Measurements from ENCODE around the gene UPK2. TPM values are rescaled to one million over a fixed set of nuclear protein-coding genes. Genes with fewer than 3 reads are reported as not detected.
A peak's percentile ranks its signal among the peaks of the same experiment; 100 is the strongest.

UPK2 gene
- total and polyA plus RNA-seq, 2 of the 13 experiments (the other 11 are each of a cell fraction or from before 2014, with no cell fraction given): not detected

DNA sequence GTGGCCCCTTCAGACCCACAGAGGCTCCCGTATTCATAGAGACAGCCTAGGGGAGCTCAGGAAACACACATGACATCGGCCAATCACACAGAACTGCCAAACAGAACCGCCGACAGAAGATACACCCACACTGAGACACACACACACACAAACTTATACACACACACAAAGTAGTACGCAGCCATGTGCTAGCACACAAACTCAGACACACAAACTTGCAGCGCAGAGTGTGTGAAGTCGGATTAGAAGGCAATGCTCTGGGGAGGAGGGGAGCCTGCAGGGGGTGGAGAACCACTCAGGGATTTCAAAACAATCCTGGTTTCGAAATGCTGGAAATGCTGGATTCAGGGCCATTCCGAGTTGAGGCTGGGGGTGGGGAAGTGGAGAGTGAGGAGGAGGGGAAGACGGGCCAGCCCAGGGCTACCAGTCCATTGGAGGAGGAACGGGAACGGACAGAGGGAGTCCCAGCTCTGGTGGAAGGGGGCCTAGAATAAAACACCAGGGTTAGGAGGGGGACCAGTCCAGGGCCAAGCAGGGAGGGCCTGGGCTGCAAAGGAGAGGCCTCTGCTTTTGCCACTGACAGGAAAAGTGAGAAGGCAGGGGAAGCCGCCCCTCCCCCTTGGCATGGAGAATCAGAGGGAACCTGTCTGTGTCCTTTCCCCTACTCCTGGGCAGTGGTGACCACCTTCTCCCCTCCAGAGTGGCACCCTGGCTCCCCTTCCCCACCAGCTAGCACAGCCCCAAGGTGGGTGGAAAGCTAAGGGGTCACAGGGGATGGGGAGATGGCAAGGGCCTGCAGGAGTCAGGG lies 34.8 kb upstream of the UPK2 start (continued):
- TF ChIP-seq, protein P1, sequence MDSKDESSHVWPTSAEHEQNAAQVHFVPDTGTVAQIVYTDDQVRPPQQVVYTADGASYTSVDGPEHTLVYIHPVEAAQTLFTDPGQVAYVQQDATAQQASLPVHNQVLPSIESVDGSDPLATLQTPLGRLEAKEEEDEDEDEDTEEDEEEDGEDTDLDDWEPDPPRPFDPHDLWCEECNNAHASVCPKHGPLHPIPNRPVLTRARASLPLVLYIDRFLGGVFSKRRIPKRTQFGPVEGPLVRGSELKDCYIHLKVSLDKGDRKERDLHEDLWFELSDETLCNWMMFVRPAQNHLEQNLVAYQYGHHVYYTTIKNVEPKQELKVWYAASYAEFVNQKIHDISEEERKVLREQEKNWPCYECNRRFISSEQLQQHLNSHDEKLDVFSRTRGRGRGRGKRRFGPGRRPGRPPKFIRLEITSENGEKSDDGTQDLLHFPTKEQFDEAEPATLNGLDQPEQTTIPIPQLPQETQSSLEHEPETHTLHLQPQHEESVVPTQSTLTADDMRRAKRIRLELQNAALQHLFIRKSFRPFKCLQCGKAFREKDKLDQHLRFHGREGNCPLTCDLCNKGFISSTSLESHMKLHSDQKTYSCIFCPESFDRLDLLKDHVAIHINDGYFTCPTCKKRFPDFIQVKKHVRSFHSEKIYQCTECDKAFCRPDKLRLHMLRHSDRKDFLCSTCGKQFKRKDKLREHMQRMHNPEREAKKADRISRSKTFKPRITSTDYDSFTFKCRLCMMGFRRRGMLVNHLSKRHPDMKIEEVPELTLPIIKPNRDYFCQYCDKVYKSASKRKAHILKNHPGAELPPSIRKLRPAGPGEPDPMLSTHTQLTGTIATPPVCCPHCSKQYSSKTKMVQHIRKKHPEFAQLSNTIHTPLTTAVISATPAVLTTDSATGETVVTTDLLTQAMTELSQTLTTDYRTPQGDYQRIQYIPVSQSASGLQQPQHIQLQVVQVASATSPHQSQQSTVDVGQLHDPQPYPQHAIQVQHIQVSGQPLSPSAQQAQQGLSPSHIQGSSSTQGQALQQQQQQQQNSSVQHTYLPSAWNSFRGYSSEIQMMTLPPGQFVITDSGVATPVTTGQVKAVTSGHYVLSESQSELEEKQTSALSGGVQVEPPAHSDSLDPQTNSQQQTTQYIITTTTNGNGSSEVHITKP (CRISPR knock-in tag; IDR thresholded peaks at IDR 0.05; ENCODE audit: low read depth): no peak
- no peak for TF ChIP-seq POLR2AphosphoS2 (IDR thresholded peaks at IDR 0.05; ENCODE audit: low read depth, low read length)
- no peak for TF ChIP-seq HOXD1 (CRISPR knock-in tag; IDR thresholded peaks at IDR 0.05)
- TF ChIP-seq, protein P2, sequence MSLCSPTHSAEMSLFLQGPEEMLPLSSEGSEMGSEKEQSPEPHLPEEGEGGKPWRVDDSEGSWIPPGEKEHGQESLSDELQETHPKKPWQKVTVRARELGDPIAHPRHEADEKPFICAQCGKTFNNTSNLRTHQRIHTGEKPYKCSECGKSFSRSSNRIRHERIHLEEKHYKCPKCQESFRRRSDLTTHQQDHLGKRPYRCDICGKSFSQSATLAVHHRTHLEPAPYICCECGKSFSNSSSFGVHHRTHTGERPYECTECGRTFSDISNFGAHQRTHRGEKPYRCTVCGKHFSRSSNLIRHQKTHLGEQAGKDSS (CRISPR knock-in tag; IDR thresholded peaks at IDR 0.05; ENCODE audit: borderline replicate concordance, low read depth): peak; percentile 81; the same call in 1 of the 2 replicates
- no peak for TF ChIP-seq ZKSCAN1 (IDR thresholded peaks at IDR 0.05; ENCODE audit: low read length)
- no peak for TF ChIP-seq SRY (CRISPR knock-in tag; IDR thresholded peaks at IDR 0.05)
- TF ChIP-seq NR2F1 (CRISPR knock-in tag; IDR thresholded peaks at IDR 0.05): no peak
- no peak for TF ChIP-seq KAT2B (IDR thresholded peaks at IDR 0.05; ENCODE audit: borderline replicate concordance, low read depth, low read length)
- no peak for TF ChIP-seq REL (CRISPR knock-in tag; conservative IDR thresholded peaks at IDR 0.05)
- TF ChIP-seq, protein P3, sequence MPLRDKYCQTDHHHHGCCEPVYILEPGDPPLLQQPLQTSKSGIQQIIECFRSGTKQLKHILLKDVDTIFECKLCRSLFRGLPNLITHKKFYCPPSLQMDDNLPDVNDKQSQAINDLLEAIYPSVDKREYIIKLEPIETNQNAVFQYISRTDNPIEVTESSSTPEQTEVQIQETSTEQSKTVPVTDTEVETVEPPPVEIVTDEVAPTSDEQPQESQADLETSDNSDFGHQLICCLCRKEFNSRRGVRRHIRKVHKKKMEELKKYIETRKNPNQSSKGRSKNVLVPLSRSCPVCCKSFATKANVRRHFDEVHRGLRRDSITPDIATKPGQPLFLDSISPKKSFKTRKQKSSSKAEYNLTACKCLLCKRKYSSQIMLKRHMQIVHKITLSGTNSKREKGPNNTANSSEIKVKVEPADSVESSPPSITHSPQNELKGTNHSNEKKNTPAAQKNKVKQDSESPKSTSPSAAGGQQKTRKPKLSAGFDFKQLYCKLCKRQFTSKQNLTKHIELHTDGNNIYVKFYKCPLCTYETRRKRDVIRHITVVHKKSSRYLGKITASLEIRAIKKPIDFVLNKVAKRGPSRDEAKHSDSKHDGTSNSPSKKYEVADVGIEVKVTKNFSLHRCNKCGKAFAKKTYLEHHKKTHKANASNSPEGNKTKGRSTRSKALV (CRISPR knock-in tag; IDR thresholded peaks at IDR 0.05): no peak
- TF ChIP-seq ZNF678 (CRISPR knock-in tag; IDR thresholded peaks at IDR 0.05): no peak
- no peak for TF ChIP-seq FIP1L1 (IDR thresholded peaks at IDR 0.05; ENCODE audit: borderline replicate concordance, insufficient read depth, low read depth, low read length)
- TF ChIP-seq, protein P4, sequence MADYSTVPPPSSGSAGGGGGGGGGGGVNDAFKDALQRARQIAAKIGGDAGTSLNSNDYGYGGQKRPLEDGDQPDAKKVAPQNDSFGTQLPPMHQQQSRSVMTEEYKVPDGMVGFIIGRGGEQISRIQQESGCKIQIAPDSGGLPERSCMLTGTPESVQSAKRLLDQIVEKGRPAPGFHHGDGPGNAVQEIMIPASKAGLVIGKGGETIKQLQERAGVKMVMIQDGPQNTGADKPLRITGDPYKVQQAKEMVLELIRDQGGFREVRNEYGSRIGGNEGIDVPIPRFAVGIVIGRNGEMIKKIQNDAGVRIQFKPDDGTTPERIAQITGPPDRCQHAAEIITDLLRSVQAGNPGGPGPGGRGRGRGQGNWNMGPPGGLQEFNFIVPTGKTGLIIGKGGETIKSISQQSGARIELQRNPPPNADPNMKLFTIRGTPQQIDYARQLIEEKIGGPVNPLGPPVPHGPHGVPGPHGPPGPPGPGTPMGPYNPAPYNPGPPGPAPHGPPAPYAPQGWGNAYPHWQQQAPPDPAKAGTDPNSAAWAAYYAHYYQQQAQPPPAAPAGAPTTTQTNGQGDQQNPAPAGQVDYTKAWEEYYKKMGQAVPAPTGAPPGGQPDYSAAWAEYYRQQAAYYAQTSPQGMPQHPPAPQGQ (CRISPR knock-in tag; IDR thresholded peaks at IDR 0.05; ENCODE audit: borderline replicate concordance): 0 out of 2 replicates have a peak, but pooled peaks have one; percentile 21
- TF ChIP-seq NCOA5 (CRISPR knock-in tag; IDR thresholded peaks at IDR 0.05): no peak
- peak; percentile 73 for TF ChIP-seq RXRA (CRISPR knock-in tag; IDR thresholded peaks at IDR 0.05)
- no peak for TF ChIP-seq ESRRA (CRISPR knock-in tag; IDR thresholded peaks at IDR 0.05; ENCODE audit: low read depth)
- no peak for TF ChIP-seq ZNF431 (CRISPR knock-in tag; IDR thresholded peaks at IDR 0.05; ENCODE audit: borderline replicate concordance, low read depth)
- no peak for TF ChIP-seq TERF1 (CRISPR knock-in tag; IDR thresholded peaks at IDR 0.05)
- TF ChIP-seq SIN3A (IDR thresholded peaks at IDR 0.05; ENCODE audit: borderline replicate concordance, low read depth, low read length): 0 out of 2 replicates have a peak, but pooled peaks have one; percentile 20

Measured in HepG2 (cell line).